ENCODE results near the gene CNEP1R1.

Gene CNEP1R1

GRCh38 chr16:50071075-50071671, 46.1 kb downstream of the CNEP1R1 start:
- H3K36me3 Mint-ChIP-seq (ENCODE audit: low read depth): peaks cover 21% of the 10 kb centered on the region
- H3K4me1 Mint-ChIP-seq: peaks cover 31% of the 10 kb centered on the region
- H3K27ac Mint-ChIP-seq: no peak overlapping the region
- H3K4me3 Mint-ChIP-seq: no peak overlapping the region
- H3K9me3 Mint-ChIP-seq: no peaks in the 10 kb centered on the region
- TF ChIP-seq CTCF (IDR thresholded peaks at IDR 0.05; ENCODE audit: unreplicated experiment in 3 of 3): no peak
- H3K27me3 Mint-ChIP-seq (ENCODE audit: low read depth): no peaks in the 10 kb centered on the region

GRCh38 chr16:50072730-50073129, 47.7 kb downstream of the CNEP1R1 start:
- no peaks in the 10 kb centered on the region for H3K9me3 Mint-ChIP-seq
- H3K4me3 Mint-ChIP-seq: no peak overlapping the region
- TF ChIP-seq CTCF (IDR thresholded peaks at IDR 0.05; ENCODE audit: unreplicated experiment in 3 of 3): no peak
- no peaks in the 10 kb centered on the region for H3K27me3 Mint-ChIP-seq (ENCODE audit: low read depth)
- H3K4me1 Mint-ChIP-seq: peaks cover 18% of the 10 kb centered on the region
- peaks cover 27% of the 10 kb centered on the region for H3K36me3 Mint-ChIP-seq (ENCODE audit: low read depth)
- H3K27ac Mint-ChIP-seq: peak overlapping the region; percentile 71 to 84 (median 82)

GRCh38 chr16:50079397-50080140, 54.5 kb downstream of the CNEP1R1 start:
- Mint-ChIP-seq H3K9me3 (no peaks in the 10 kb centered on the region), H3K36me3 (ENCODE audit: low read depth) (peaks cover 54% of the 10 kb centered on the region), H3K4me1 (peaks cover 7% of the 10 kb centered on the region), H3K27me3 (ENCODE audit: low read depth) (no peaks in the 10 kb centered on the region), H3K4me3 (no peak overlapping the region), H3K27ac (no peak overlapping the region)
- no peak for TF ChIP-seq CTCF (IDR thresholded peaks at IDR 0.05; ENCODE audit: unreplicated experiment in 3 of 3)

GRCh38 chr16:50081428-50082018, 56.5 kb downstream of the CNEP1R1 start:
- Mint-ChIP-seq H3K4me3 (no peak overlapping the region), H3K4me1 (peaks cover 7% of the 10 kb centered on the region), H3K27ac (no peak overlapping the region), H3K27me3 (ENCODE audit: low read depth) (no peaks in the 10 kb centered on the region), H3K9me3 (no peaks in the 10 kb centered on the region), H3K36me3 (ENCODE audit: low read depth) (peaks cover 64% of the 10 kb centered on the region)
- TF ChIP-seq CTCF (IDR thresholded peaks at IDR 0.05; ENCODE audit: unreplicated experiment in 3 of 3): no peak

- no peak for TF ChIP-seq CTCF (IDR thresholded peaks at IDR 0.05; ENCODE audit: unreplicated experiment in 3 of 3)
- H3K27me3 Mint-ChIP-seq (ENCODE audit: low read depth): no peaks in the 10 kb centered on the region
- no peaks in the 10 kb centered on the region for H3K4me1 Mint-ChIP-seq
- no peak overlapping the region for H3K4me3 Mint-ChIP-seq
- peaks cover 66% of the 10 kb centered on the region for H3K36me3 Mint-ChIP-seq (ENCODE audit: low read depth)
- H3K27ac Mint-ChIP-seq: no peak overlapping the region
- no peaks in the 10 kb centered on the region for H3K9me3 Mint-ChIP-seq
Observed at GRCh38 chr16:50083996-50084395, 59.0 kb downstream of the CNEP1R1 start.

Data from nephron (organoid).